EL (cell line): ENCODE data around the gene KREMEN1.

Experiments
- DNase-seq: peaks from one replicate; pipeline ENCODE4 v3.0.0-alpha.2; 2016

KREMEN1 gene

DNA sequence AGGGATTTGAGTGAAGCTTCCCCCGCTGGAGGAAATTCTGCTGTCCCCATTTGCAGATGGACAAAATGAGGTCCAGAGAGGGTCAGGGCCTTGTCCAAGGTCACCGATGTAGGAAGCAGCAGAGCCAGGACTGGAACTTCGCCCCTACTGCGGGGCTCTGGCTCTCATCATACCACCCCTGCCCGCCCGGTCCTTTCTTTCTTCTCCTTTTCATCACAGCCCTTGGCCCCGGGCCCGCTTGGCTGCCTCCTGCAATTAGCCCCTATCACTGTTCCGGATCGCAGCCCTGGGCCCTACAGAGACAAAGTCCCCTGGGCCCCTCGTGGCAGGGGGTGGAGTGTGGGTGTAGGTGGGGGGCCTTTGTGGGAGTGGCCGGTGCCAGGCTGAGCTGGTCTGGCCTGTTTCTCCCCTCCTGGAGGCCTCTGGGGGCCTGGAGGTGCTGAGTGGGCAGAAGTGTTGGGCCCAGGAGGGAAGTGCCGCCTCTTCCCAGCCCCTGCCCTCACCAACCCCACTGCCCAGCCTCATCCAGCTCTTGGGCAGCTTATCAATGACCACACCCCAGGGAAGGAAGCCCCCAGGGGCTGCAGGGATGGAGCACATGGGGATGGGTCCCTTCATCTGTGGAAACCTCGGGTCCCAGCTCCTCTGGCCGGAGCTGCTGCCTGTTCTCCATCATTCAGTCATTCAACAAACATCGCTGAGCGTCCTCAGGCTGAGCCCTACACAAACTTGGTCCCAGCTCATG lies 136.2 kb downstream of the KREMEN1 start:
- no peak for DNase-seq

GRCh38 chr22:29209624-29209929 lies 136.7 kb downstream of the KREMEN1 start:
- DNase-seq = no peak

DNA sequence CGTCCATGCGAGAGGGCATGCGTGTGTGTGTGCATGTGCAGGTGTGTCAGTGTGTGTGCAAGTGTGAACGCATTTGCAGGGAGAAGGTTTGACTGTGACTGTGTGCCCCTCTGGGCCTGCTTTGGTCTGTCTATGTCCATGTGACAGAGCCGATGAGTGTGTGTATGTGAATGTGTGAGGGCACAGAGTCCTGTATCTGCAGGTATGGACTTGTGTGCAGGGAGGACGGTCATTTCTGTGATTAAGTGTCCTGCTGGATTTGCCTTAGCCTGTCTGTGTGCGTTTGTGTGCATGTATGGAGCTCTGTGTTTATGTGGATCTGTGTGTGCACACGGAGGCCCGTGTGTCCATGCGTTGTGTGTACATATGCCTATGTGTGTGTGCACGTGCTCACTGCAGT lies 138.2 kb downstream of the KREMEN1 start:
- no peak for DNase-seq

DNA sequence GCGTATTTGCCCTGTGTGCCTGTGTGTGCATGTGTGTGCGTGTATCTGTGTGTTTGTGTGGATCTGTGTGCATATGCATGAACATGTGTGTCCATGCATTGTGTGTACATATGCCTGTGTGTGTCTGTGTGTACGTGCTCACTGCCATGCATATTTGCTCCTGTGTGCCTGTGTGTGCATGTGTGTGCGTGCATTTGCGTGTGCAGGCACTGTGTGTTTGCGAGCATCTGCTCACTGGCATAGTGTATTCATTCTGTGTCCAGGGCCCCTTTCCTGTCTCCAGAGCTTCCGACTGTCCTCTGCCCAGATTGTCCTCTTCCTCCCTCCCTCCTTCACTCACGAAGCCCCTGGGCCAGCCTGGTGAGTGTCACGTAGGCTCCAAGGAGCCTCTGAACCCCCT lies 138.6 kb downstream of the KREMEN1 start:
- DNase-seq = no peak

GRCh38 chr22:29212743-29213142 lies 139.9 kb downstream of the KREMEN1 start:
- no peak for DNase-seq

DNA sequence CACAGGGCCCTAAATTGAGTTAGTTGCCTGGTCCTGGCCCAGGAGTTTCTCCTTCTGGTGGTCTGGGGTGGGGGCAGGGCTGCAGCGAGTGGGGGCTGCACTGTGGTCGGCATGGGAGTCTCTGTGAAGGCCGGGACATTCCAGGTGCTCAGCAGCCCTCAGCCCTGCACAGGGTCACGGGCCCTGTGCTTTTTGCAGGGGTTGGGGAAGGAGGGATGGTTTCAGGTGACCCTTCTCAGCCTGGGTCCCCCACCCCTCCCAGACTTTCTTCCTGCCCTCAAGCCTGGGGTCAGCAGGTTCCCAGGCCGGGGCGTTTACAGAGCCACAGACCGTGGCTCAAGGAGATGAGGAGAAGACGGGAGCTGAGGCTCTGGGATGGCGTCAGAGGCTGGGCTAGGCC lies 140.7 kb downstream of the KREMEN1 start:
- DNase-seq = no peak

DNA sequence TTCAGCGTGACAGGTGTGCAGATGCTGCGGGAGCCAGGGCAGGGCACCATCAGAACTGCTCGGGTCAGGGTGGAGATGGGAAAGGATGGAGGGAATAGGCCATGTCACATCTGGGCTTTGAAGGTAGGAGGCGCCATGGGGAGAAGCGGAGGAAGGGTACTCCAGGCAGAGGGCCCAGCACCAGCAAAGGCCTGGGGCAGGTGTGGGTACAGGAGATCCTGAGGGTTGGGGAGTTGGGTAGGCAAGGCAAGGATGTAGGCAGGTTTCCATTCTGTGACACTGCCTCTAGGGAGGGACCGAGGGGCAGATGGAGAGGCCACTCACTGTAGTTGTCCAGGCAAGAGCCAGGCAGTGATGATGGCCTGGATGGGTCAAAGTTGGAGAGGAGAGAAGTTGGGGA lies 141.4 kb downstream of the KREMEN1 start:
- DNase-seq = no peak

DNA sequence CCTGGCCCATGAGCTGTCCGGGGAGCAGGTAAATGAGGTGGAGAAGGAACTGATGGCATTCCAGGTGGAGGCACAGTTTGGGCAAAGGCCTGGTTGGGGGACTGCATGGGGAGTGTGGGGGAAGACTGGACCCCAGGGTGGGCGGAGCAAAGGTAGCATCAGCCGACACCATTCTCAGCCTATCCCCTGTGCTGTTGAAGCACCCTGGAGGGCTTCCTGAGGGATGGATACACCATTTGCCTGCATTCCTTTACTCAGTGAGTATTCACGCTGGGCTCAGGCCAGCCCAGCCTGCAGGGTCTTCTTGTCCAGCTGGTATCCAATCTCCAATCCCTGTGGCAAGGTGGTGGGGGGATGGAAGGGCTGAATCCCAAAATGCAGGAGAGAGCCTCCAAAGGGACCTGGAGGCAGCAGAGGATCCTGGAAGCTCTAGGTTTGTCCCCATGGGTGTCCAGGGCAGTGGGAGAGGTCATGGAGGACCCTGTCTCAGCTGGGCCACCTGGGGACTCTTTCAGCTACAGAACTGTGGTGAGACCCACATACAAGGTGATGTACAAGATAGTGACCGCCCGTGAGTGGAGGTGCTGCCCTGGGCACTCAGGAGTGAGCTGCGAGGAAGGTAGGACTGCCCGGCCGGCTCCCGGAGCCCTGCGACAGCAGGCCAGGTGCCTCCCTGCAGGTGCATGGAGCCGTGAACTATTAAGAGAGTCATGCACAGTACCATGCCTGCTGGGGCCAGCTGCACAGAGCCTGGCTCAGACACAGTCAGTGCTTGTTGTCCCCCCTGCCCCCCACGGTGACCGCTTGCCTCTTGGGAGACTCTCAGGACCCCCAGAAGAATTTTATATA lies 142.4 kb downstream of the KREMEN1 start:
- DNase-seq = no peak

- DNase-seq = no peak
Measured at GRCh38 chr22:29216011-29216872, 143.4 kb downstream of the KREMEN1 start.

DNA sequence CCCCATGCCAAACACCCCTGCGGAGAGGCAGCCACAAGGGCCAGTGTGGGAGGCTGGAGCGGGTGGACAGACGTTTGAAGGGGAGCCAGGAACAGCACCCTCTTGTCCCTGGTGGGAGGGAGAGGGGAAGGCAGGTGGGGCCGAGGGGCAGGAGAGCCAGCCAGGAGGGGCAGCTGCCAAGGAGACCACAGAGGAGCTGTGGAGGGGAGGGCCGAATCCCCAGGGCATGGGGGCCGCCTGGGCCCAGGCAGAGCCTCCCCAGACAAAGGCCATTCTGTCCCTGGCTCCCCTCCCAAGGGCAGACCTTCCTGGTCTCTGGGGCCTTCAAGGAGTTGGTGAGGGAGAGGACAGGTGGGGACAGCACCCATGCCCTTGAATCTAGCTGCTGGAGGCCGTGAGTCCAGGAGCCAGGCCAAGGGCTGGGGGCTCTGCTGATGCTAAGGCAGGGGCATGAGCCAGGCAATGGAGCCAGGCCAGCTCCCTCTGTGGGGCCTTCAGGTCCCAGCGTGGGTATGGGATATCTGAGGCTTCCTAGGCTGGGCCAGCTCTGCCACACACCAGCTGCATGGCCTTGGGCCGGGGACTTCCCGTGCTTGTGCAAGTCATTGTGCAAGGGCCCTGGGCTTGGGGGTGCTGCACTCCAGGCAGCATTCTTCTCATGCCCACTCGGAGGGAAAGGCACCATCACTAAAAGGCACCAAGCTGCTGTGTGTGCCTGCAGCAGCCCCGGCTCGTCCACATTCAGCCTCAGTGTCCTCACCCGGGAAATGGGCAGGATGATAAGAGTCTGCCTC lies 144.2 kb downstream of the KREMEN1 start:
- DNase-seq = peak; percentile 55
